ENCODE results near the gene PLXNA4. TPM values are rescaled to one million over a fixed set of nuclear protein-coding genes. Genes with fewer than 3 reads are reported as not detected.

Gene PLXNA4
- total and polyA plus RNA-seq, 4 donors, result 0.04 to 1.1 (median 0.41) TPM

- no peak for TF ChIP-seq MAX (IDR thresholded peaks at IDR 0.05)
- no peak for TF ChIP-seq CTCF (IDR thresholded peaks at IDR 0.05; ENCODE audit: low read depth, low read length, missing input control)
- no peak for TF ChIP-seq FOXA1 (IDR thresholded peaks at IDR 0.05)
- no peak for TF ChIP-seq JUND (IDR thresholded peaks at IDR 0.05)
Measured at GRCh38 chr7:132440151-132440550, 136.1 kb downstream of the PLXNA4 start (continued).

- no peak for TF ChIP-seq SP1 (IDR thresholded peaks at IDR 0.05)
- TF ChIP-seq REST (IDR thresholded peaks at IDR 0.05), result no peak
- no peak for TF ChIP-seq FOXA2 (IDR thresholded peaks at IDR 0.05)
- no peak for TF ChIP-seq TAF1 (conservative IDR thresholded peaks at IDR 0.05)
- no peak for TF ChIP-seq FOXA1 (IDR thresholded peaks at IDR 0.05)
- no peak for TF ChIP-seq NR2F2 (IDR thresholded peaks at IDR 0.05)
- no peak for TF ChIP-seq GABPA (IDR thresholded peaks at IDR 0.05 in 1 of 2, conservative IDR thresholded peaks at IDR 0.05 in 1 of 2)
- no peak for DNase-seq (ENCODE audit: low spot score)
Measured at GRCh38 chr7:132438926-132439325, 137.3 kb downstream of the PLXNA4 start.

GRCh38 chr7:132437730-132438129 lies 138.5 kb downstream of the PLXNA4 start:
- no peak for DNase-seq (ENCODE audit: low spot score)
- no peak overlapping the region for H3K27ac ChIP-seq (ENCODE audit: low read depth in 1 of 2, low read length in 2 of 2)
- no peaks in the 10 kb centered on the region for H3K27me3 ChIP-seq (ENCODE audit: control insufficient read depth in 4 of 4, insufficient read depth in 4 of 4, low read length in 3 of 4)
- no peaks in the 10 kb centered on the region for H3K36me3 ChIP-seq (ENCODE audit: control insufficient read depth in 4 of 4, insufficient read depth in 3 of 4, low read depth in 1 of 4, low read length in 3 of 4)
- H3K9me3 ChIP-seq (ENCODE audit: control insufficient read depth in 4 of 4, low read length in 3 of 4), result no peaks in the 10 kb centered on the region
- 82% methylated on average over 5 of the region's 5 CpGs for WGBS
- H3K4me3 ChIP-seq (ENCODE audit: low read depth in 1 of 3, low read length in 3 of 3), result no peak overlapping the region
- no peak overlapping the region for H3K9ac ChIP-seq (ENCODE audit: low read depth in 1 of 2, low read length in 2 of 2)
- H3K4me1 ChIP-seq (ENCODE audit: control insufficient read depth in 4 of 4, insufficient read depth in 4 of 4, low read length in 3 of 4), result no peaks in the 10 kb centered on the region
- TF ChIP-seq ZBTB33 (IDR thresholded peaks at IDR 0.05) (no peak), RXRA (IDR thresholded peaks at IDR 0.05) (no peak)

More at GRCh38 chr7:132438926-132439325, 137.3 kb downstream of the PLXNA4 start:
- H3K9me3 ChIP-seq (ENCODE audit: control insufficient read depth in 4 of 4, low read length in 3 of 4), result no peaks in the 10 kb centered on the region
- no peaks in the 10 kb centered on the region for H3K4me1 ChIP-seq (ENCODE audit: control insufficient read depth in 4 of 4, insufficient read depth in 4 of 4, low read length in 3 of 4)
- 90% methylated on average over 8 of the region's 8 CpGs for WGBS
- no peak overlapping the region for H3K4me3 ChIP-seq (ENCODE audit: low read depth in 1 of 3, low read length in 3 of 3)
- no peaks in the 10 kb centered on the region for H3K36me3 ChIP-seq (ENCODE audit: control insufficient read depth in 4 of 4, insufficient read depth in 3 of 4, low read depth in 1 of 4, low read length in 3 of 4)
- no peaks in the 10 kb centered on the region for H3K27me3 ChIP-seq (ENCODE audit: control insufficient read depth in 4 of 4, insufficient read depth in 4 of 4, low read length in 3 of 4)
- H3K27ac ChIP-seq (ENCODE audit: low read depth in 1 of 2, low read length in 2 of 2), result no peak overlapping the region
- no peak overlapping the region for H3K9ac ChIP-seq (ENCODE audit: low read depth in 1 of 2, low read length in 2 of 2)
